ENCODE results near the gene C22orf23. TPM values are rescaled to one million over a fixed set of nuclear protein-coding genes. Genes with fewer than 3 reads are reported as not detected.

C22orf23 gene
- total RNA-seq, 6 experiments from 2014 or later: 0.40 TPM; not detected in 5

DNA sequence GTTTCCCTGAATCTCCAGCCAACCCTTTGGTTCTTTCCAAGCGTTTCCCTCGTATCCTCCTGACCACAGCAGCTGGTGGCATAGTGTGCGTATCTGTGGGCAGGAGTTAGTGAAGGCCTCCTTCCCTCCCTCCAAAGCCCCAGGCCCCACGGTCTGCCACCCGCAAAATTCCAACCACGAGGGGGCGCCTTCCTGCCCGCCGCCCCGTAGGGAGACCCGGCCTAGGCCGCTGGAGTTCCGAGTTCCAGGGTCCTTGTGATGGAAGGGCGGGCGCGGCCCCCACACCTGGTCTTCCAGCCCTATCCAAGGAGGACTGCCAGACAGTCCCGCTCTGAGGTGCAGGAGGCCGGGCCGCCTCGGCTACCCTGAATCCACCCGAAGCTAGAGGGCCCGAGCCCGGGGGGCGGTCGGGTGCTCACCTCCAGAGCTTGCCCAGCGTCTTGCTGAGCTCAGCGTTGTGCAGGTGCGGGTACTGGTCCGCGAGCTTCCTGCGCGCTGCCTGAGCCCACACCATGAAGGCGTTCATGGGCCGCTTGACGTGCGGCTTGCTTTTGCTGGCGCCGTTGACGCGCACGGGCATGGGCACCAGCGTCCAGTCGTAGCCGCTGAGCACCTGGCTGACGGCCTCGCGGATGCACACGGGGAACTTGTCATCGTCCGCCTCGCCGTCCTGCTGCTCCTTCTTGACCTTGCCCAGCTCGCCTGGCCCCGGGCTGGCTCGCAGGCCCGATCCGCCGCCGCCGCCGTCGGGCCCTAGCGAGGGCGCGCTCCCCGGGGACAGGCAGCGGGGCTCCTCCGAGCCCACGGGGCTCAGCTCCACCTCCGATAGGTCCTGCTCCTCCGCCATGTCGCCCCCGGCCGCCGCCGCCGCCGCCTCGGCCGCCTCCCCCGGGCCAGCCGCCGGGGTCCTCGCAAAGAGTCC, 29.8 kb upstream of the C22orf23 start:
- intact Hi-C loops (cut with DNase I): no loop called here
- Histone ChIP-seq H3K9me3 (no peaks in the 10 kb centered on the region), H3K27ac (peak overlapping the region in 1 of 3 donors; percentile 85), H3K27me3 (no peaks in the 10 kb centered on the region), H3K36me3 (no peaks in the 10 kb centered on the region), H3K4me3 (no peak overlapping the region), H3K4me1 (peaks cover 0 to 23% (median 7%) of the 10 kb centered on the region in 4 donors)
- no peak for DNase-seq
- no peak for TF ChIP-seq POLR2A (IDR thresholded peaks at IDR 0.05)
- TF ChIP-seq, protein P1, sequence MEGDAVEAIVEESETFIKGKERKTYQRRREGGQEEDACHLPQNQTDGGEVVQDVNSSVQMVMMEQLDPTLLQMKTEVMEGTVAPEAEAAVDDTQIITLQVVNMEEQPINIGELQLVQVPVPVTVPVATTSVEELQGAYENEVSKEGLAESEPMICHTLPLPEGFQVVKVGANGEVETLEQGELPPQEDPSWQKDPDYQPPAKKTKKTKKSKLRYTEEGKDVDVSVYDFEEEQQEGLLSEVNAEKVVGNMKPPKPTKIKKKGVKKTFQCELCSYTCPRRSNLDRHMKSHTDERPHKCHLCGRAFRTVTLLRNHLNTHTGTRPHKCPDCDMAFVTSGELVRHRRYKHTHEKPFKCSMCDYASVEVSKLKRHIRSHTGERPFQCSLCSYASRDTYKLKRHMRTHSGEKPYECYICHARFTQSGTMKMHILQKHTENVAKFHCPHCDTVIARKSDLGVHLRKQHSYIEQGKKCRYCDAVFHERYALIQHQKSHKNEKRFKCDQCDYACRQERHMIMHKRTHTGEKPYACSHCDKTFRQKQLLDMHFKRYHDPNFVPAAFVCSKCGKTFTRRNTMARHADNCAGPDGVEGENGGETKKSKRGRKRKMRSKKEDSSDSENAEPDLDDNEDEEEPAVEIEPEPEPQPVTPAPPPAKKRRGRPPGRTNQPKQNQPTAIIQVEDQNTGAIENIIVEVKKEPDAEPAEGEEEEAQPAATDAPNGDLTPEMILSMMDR (IDR thresholded peaks at IDR 0.05): peak in 1 of 4 donors; percentile 2
- WGBS (ENCODE audit: insufficient coverage, low coverage, low lambda C conversion rate, missing lambda C conversion rate): 80% methylated on average over 1 of the region's 84 CpGs
- no peak for ATAC-seq

DNA sequence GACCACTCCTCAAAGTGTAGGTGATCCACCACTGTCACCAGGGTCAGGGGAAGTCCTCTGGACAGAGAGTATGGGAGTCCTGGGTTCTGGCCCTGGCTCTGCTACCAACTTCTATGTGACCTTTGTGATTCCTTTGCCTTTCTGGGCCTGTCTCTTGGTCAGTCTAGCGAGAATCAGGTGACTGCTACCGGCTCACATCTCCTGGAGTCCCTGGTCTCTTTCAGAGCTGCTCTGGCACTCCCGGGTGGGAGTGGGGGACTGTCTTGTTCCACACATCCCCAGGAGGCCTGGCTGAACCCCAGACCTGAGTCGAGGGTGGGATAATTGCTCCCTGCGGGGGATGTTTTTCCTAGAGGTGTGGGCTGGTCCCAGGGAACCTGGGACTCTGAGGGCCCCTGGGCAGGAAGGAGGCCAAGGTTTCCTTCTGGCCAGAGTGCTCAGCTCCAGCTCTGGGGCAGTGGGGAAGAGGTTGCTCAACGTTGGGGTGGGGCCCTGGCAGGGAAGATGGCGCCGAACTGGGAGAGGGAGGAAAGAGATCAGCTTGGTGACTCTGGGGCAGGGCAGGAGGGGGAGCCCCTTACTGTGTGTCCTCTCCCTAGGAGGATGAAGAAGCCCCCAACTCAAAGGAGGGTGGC, 28.9 kb upstream of the C22orf23 start:
- H3K4me3 ChIP-seq: no peak overlapping the region
- H3K4me1 ChIP-seq: peaks cover 0 to 23% (median 7%) of the 10 kb centered on the region in 4 donors
- H3K27ac ChIP-seq: peak overlapping the region; percentile 38 to 85 (median 62)
- no peaks in the 10 kb centered on the region for H3K9me3 ChIP-seq
- no peaks in the 10 kb centered on the region for H3K36me3 ChIP-seq
- WGBS (ENCODE audit: insufficient coverage, low coverage, low lambda C conversion rate, missing lambda C conversion rate): 63% methylated on average over 5 of the region's 8 CpGs
- DNase-seq: peak; percentile 39 to 78 (median 72)
- ATAC-seq: peak; percentile 4 to 50 (median 40)
- no peaks in the 10 kb centered on the region for H3K27me3 ChIP-seq
- intact Hi-C loops (cut with DNase I): no loop called here
- TF ChIP-seq, protein P1 (IDR thresholded peaks at IDR 0.05): no peak
- TF ChIP-seq POLR2A (IDR thresholded peaks at IDR 0.05): no peak

DNA sequence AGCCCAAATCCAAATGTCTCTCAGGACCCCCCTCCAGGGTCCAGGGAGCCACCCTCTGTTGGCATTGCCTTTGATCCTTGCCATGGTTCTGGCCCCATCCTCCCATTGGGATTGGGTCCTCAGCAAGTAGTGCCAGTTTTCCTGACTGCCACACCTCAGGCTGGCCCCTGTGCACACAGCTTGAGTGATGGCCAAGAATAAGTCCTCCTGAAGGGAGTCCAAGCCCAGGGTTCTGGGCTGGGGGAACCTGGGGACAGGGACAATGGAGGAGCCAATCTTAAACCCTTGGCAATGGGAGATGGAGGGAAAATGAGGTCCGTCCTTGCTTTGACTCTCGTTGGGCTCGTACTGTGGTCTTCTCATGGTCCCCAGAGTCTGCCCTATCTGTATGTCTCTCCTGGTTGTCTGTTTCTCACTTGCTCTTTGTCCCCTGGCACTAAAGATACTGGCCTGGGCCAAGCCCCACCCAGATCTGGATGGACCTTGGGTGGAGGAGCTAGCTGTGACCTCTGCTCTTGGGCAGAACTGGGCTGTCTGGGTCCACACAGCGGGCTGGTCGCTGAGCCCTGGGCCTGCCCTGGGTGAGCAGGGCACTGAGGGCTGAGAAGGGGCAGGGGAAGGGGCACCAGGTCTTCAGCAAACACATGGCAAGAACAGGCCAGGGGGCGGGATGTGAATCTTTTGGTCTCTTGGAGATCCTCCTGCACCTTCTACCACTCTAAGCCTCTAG, 28.0 kb upstream of the C22orf23 start:
- ATAC-seq: peak; percentile 90 to 93 (median 92)
- TF ChIP-seq, protein P1 (IDR thresholded peaks at IDR 0.05): no peak
- TF ChIP-seq POLR2A (IDR thresholded peaks at IDR 0.05): peak; percentile 63
- peak; percentile 84 to 94 (median 92) for DNase-seq
- Histone ChIP-seq H3K27ac (peak overlapping the region; percentile 56 to 85 (median 62)), H3K9me3 (no peaks in the 10 kb centered on the region), H3K4me3 (peak overlapping the region in 1 of 3 donors; percentile 24), H3K36me3 (no peaks in the 10 kb centered on the region), H3K27me3 (no peaks in the 10 kb centered on the region), H3K4me1 (peaks cover 0 to 23% (median 7%) of the 10 kb centered on the region in 4 donors)
- intact Hi-C loops (cut with DNase I): no loop called here
- WGBS (ENCODE audit: insufficient coverage, low coverage, low lambda C conversion rate, missing lambda C conversion rate): 37% methylated on average over 4 of the region's 6 CpGs

DNA sequence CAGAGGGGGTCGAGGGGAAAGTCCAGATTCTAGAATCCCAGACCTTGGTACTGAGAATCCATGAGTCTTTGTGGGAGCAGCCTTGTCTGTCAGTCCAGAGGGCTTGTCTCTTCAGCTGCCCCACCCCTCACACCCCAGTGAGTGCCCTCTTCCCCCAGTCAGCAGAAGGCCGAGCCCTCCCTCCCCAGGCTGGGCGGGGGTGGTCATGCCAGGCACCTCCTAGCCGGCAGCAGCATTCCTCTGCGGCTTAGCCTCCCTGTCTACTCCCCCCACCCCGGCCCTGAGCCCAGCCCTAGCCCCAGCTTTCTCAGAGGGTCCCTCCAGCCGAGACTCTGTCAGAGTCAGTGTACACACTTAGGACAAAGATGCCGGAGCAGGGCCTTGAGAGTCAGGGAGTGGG, 26.4 kb upstream of the C22orf23 start:
- no peak overlapping the region for H3K4me3 ChIP-seq
- H3K27me3 ChIP-seq: no peaks in the 10 kb centered on the region
- no peaks in the 10 kb centered on the region for H3K36me3 ChIP-seq
- TF ChIP-seq, protein P1 (IDR thresholded peaks at IDR 0.05): no peak
- TF ChIP-seq POLR2A (IDR thresholded peaks at IDR 0.05): no peak
- H3K4me1 ChIP-seq: peaks cover 0 to 23% (median 7%) of the 10 kb centered on the region in 4 donors
- no CpG with 5 or more reads among the region's 8 CpGs for WGBS (ENCODE audit: insufficient coverage, low coverage, low lambda C conversion rate, missing lambda C conversion rate)
- intact Hi-C loops (cut with DNase I): loop anchor here in 1 of 2 donors (10.0 kb wide), 1 partner anchor 155 kb away; the partner anchor contains the start of gene GALR3
- H3K9me3 ChIP-seq: no peaks in the 10 kb centered on the region
- no peak for ATAC-seq
- no peak for DNase-seq
- H3K27ac ChIP-seq: no peak overlapping the region
